Right lobe of liver (tissue), 4 donors: Measurements from ENCODE around the gene HCN2.

ENCODE experiments used
- POLR2A ChIP-seq: fragments of 450-650 bp; IDR thresholded peaks from one replicate; pipeline ENCODE4 v1.6.1; 2017; ENCODE audit warnings: antibody characterized with exemption, mild to moderate bottlenecking
- TF ChIP-seq, protein P1 (sequence below), 4 donors: fragments of 200-600 bp in 3 of 4; fragments of 450-650 bp in 1 of 4; IDR thresholded peaks; one replicate each; pipeline versions ENCODE4 v1.5.1 to v1.8.0; 2016 to 2022; ENCODE audit warnings: antibody characterized with exemption in 4 of 4, mild to moderate bottlenecking in 2 of 4
- donor health status: DM: no; HTN: no; CAD: no.
- donor health status: DM: no; HTN: no; CAD: no.
- donor health status: DM: no; HTN: yes; CAD: no.

DNA sequence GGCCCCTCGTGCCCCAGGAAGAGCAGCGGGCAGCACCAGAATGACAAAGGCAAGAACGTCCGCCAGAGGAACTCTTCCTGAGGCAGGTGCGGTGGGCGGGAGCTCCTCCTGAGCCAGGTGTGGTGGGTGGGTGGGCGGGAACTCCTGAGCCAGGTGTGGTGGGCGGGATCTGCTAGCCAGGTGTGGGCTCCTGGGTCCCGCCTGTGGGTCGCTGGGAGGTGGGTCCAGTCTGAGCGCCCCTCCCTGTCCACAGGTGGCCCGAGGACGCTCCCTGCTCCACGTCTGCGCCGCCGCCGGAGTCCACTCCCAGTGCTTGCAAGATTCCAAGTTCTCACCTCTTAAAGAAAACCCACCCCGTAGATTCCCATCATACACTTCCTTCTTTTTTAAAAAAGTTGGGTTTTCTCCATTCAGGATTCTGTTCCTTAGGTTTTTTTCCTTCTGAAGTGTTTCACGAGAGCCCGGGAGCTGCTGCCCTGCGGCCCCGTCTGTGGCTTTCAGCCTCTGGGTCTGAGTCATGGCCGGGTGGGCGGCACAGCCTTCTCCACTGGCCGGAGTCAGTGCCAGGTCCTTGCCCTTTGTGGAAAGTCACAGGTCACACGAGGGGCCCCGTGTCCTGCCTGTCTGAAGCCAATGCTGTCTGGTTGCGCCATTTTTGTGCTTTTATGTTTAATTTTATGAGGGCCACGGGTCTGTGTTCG lies 7.0 kb upstream of the HCN2 start:
- TF ChIP-seq, protein P1, sequence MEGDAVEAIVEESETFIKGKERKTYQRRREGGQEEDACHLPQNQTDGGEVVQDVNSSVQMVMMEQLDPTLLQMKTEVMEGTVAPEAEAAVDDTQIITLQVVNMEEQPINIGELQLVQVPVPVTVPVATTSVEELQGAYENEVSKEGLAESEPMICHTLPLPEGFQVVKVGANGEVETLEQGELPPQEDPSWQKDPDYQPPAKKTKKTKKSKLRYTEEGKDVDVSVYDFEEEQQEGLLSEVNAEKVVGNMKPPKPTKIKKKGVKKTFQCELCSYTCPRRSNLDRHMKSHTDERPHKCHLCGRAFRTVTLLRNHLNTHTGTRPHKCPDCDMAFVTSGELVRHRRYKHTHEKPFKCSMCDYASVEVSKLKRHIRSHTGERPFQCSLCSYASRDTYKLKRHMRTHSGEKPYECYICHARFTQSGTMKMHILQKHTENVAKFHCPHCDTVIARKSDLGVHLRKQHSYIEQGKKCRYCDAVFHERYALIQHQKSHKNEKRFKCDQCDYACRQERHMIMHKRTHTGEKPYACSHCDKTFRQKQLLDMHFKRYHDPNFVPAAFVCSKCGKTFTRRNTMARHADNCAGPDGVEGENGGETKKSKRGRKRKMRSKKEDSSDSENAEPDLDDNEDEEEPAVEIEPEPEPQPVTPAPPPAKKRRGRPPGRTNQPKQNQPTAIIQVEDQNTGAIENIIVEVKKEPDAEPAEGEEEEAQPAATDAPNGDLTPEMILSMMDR (IDR thresholded peaks at IDR 0.05): no peak
- no peak for TF ChIP-seq POLR2A
